Kidney glomerular epithelial cell (primary cell): ENCODE data around the gene FAM117A.
"Not testable (repeated sequence)": the region's sequence is repeated elsewhere in the genome, so short reads cannot be mapped to it uniquely, and the experiment has no call there.

ENCODE experiments used
- DNase-seq: peaks from one replicate; lab custom pipeline; 2025; lab: John Stamatoyannopoulos, UW

Gene FAM117A

DNA sequence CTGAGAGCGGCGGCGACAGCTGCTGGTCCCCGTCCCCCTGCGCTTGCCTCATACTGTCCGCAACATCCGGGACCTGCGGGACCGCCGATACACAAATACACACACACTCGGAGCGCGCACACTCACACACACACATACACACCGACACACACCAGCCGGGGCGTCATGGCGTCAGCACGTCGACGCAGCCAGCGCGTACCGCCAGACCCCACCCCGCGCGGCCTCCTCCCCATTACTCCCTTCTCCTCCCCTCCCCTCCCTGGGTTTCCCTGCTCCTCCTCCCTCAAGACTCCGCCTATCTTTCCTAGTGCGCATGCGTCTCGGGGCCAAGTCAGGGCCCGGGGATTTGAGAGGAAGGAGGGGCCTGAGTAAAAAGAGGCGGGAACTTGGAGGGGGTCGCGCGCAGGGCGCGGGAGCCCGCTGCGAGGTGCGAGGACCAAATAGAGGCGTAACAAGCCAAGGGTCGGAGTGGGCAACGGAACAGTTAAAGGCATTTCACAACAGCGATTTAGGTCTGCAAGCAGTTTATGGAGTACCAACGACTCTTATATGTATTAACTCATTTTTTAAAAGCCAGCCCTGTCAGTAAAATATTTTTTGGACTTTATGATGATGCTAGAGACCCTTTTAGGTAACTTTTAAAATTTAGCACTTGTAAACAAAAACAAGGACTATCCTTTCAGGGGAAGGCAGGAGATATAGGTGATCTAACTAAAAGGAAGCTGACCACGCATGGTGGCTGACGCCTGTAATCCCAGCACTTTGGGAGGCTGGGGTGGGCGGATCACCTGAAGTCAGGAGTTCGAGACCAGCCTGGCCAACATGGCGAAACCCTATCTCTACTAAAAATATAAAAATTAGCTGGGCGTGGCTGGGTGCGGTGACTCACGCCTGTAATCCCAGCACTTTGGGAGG, 85.7 kb downstream of the FAM117A start, which contains the start of gene SPOP:
Gene SPOP, minus strand, starts transcription at position 165 of the 915 bp plus-strand sequence. CDS start 55,287 bp downstream, outside the sequence.
- DNase-seq: peak; percentile 99

DNA sequence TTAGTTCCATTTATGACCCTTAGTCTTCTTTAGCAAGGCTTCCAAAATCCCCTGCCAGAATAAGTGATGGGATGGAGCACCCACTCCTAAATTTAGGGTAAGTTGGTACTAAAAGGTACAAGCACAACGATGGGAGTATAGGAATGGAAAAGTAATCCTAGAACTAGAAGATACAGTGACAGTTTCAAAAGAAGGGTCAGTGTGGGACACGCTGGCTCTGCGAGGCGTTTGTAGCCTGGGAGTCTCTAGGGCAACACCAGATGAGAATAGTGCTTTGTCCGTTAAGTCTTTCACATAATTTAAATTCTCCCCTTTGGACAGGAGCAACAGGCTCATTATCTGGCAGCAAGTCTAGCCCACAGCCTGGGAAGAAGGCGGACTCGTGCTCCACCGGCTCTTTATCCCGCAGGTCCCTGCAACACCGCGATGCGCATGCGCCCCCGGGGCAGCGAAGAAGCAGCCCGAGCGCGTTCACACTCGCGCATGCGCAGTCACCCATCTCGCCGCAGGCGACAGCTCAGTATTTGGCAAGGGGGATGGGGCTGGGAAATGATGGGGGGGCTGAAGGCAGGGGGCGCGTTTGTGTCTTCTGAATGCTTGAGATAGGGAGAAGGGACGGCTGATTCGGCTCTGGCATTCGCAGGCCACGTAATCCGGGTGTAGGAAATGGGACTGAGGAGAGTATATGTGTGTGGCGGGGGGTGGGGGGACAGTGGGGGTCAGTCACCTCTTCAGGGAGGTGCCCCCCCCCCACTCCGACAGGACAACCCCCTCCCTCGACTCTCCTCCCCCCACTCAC, 86.6 kb downstream of the FAM117A start:
- peak; percentile 95 for DNase-seq

DNA sequence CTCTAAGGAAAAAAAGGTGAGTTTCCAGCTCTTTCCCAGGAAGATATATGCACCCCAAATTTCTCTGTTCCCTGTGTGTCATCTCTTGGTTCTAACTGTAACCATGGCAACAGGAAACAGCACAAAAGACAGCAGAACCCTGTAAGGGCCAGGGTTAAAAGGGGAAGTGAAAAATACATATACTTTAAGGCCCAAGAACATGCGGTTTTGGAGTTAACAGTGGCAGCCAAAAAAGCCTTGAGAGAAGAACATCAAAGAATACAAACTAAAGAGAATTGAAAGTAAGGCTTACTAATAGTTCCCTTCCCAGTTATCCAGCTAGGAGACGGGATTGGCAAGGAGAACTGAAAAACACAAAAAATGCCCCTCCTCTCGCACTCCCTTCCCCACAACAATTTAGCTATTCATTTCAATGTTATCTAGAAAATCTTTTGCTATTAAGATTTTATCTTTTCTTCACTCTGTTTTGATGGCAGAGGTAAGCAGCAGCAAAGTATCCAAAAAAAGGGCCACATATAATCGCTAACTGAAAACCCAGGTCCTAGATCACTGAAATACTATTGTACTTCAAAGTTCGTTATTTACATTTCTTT, 87.6 kb downstream of the FAM117A start:
- peak; percentile 6 for DNase-seq

DNA sequence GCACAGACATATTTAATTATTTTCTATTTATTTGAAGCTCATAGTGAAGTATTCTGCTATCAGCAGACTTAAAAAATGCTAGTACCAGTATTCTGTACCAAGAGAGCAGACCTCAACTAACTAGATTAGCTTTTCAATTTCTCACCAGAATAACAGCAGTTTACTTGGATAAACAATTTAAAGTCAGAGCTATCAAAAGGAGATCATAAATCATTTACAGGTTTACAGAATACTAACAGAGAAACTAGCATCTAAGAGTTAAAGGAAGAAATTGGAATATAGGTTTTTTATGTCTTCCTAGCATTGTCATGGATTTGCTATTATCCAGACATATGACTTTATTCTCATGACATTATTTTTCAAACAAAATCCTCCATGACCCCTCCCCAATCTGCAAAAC, 89.4 kb downstream of the FAM117A start:
- no peak for DNase-seq

DNA sequence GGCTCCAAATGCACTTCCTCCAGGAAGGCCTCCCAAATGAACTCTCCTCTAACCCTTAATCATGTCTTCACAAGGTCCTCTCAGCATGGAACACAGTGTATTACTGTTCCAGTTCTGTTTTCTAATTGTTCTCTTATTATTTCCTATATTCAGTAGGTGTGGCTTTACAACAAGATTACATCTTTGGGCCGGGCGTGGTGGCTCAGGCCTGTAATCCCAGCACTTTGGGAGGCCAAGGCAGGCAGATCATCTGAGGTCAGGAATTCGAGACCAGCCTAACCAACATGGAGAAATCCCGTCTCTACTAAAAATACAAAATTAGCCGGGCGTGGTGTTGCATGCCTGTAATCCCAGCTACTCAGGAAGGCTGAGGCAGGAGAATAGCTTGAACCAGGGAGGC, 90.3 kb downstream of the FAM117A start:
- not testable (repeated sequence) for DNase-seq

DNA sequence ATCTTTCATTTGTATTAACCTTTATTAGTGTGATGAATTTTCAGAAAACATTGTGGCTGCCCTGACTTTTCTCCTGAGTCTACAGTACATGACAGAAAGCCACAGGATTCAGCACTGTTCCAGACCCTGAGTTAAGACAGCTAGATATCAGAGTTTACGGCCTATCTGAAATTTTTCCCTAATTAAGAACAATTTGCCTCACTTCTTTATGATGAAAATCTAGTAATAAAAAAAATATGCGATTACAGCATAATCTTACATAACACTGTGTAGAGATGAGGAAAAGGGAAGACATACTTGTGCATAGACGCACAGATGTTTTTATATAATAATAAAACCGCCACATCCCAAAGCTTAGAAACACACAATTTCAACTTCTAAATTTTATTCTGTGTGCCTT, 93.3 kb downstream of the FAM117A start:
- DNase-seq: no peak

DNA sequence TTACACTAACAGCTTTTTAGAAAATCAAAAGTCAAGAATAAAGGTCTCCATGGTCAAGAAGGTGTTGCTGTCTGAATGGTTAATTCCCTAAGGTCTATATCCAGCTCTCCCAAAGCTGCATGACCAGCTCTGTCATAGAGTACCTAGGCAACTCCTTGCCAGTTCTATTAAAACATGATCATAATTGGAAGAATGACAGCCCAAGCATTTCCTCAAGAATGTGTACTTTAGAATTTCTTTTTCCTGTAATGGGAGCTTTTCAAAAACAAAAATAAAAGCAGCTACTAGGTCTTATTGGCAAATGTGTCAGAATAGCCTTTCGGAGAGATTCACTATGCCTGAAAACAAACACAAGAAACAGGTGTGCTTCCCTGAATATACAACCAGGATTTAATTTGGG, 93.9 kb downstream of the FAM117A start:
- DNase-seq: no peak

DNA sequence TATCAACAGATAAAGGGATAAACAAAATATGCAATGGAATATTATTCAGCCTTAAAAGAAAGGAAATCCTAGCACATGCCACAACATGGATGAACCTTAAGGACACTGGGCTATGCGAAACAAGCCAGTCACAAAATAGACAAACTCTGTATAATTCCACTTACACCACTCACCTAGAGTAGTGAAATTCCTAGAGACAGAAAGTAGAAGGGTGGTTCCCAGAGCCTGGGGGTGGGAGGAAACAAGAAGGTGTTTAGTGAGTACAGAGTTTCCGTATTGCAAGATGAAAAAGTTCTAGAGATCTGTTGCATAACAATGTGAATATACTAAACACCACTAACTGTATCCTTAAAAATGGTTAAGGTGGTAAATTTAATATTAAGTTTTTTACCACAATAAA, 96.1 kb downstream of the FAM117A start:
- DNase-seq: no peak

DNA sequence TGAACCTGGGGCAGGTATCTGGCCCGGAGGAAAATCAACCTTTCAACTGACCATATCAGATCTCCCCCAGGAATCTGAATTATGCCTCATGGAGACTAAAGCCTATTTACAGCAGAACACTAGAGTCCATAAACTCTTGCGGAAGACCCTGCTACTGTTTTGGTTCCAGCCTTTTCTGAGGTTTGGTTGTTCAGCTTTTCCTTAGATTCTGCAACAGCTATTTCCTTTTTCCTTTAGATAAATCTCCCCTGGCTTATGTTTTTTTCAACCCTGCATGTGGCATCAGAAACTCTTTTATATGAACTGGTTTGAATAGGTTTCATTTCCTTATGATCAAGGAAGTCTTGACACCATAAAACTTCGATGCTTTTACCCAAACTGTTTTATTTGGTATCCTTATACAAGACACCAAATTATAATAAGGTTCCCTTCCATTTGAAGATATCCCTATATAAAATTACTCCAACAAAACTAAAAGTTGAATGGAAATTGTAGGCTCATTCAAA, 99.2 kb downstream of the FAM117A start:
- DNase-seq: no peak
